OCI-LY1 (cell line): ENCODE results near the gene TAB3.

Source experiments
- H2AFZ ChIP-seq: fragments of 200-600 bp; sonication (generic), shearing (Covaris generic); 2 replicates; pipeline ENCODE4 v1.6.0; 2014; ENCODE audit warnings: antibody characterized with exemption, mild to moderate bottlenecking, low read length
- H3F3A ChIP-seq: fragments of 200-600 bp; sonication (generic), shearing (Covaris generic); 2 replicates; pipeline ENCODE4 v1.6.0; 2014; ENCODE audit warnings: mild to moderate bottlenecking, antibody characterized with exemption, low read length, moderate library complexity; ENCODE audit not compliant: insufficient read depth
- H3K27ac ChIP-seq: fragments of 200-600 bp; sonication (generic); 2 replicates; pipeline ENCODE4 v1.5.1; 2014; ENCODE audit warnings: low read length, mixed run types, mild to moderate bottlenecking, low read depth; ENCODE audit not compliant: poor library complexity, severe bottlenecking
- H3K27me3 ChIP-seq: fragments of 200-600 bp; sonication (generic); 2 replicates; pipeline ENCODE4 v1.6.0; 2014; ENCODE audit warnings: antibody characterized with exemption, mild to moderate bottlenecking, low read length, moderate library complexity; ENCODE audit not compliant: insufficient read depth
- H3K36me3 ChIP-seq: fragments of 200-600 bp; sonication (generic); 2 replicates; pipeline ENCODE4 v1.6.1; 2014; ENCODE audit warnings: mild to moderate bottlenecking, antibody characterized with exemption, low read length, moderate library complexity, mixed read lengths; ENCODE audit not compliant: insufficient read depth
- H3K4me1 ChIP-seq: fragments of 200-600 bp; sonication (generic); 2 replicates; pipeline ENCODE4 v1.5.1; 2014; ENCODE audit warnings: mild to moderate bottlenecking, low read length, moderate library complexity; ENCODE audit not compliant: insufficient read depth, severe bottlenecking
- H3K4me2 ChIP-seq: fragments of 200-600 bp; sonication (generic), shearing (Covaris generic); 2 replicates; pipeline ENCODE4 v1.6.1; 2014; ENCODE audit warnings: low read length
- H3K4me3 ChIP-seq: fragments of 200-600 bp; sonication (generic); 2 replicates; pipeline ENCODE4 v1.5.1; 2014; ENCODE audit warnings: low read length, low read depth, mild to moderate bottlenecking, mixed read lengths; ENCODE audit not compliant: poor library complexity, severe bottlenecking
- H3K79me2 ChIP-seq: fragments of 200-600 bp; shearing (Covaris generic); 2 replicates; pipeline ENCODE4 v1.6.1; 2016; ENCODE audit warnings: mixed run types, low read length, mixed read lengths; ENCODE audit not compliant: insufficient read depth
- H3K9ac ChIP-seq: fragments of 200-600 bp; sonication (generic), shearing (Covaris generic); 2 replicates; pipeline ENCODE4 v1.6.1; 2014; ENCODE audit warnings: mild to moderate bottlenecking, low read length, mixed read lengths
- H3K9me2 ChIP-seq: fragments of 200-600 bp; sonication (generic), shearing (Covaris generic); 2 replicates; pipeline ENCODE4 v1.6.1; 2014; ENCODE audit warnings: low read depth, mild to moderate bottlenecking, low read length, mixed read lengths
- H3K9me3 ChIP-seq: fragments of 200-600 bp; shearing (Covaris generic); 2 replicates; pipeline ENCODE4 v1.6.1; 2014; ENCODE audit warnings: low read length, mixed read lengths
- H4K20me1 ChIP-seq: fragments of 200-600 bp; sonication (generic), shearing (Covaris generic); 2 replicates; pipeline ENCODE4 v1.6.0; 2016; ENCODE audit warnings: mild to moderate bottlenecking, low read length; ENCODE audit not compliant: insufficient read depth
- CTCF ChIP-seq: fragments of 200-600 bp; sonication (generic), shearing (Covaris generic); IDR thresholded peaks from 2 replicates; pipeline ENCODE4 v1.5.1; 2017; ENCODE audit warnings: mild to moderate bottlenecking, antibody characterized with exemption, low read length, moderate library complexity, mixed read lengths
- EZH2 ChIP-seq: fragments of 200-600 bp; sonication (generic), shearing (Covaris generic); IDR thresholded peaks from 2 replicates; pipeline ENCODE4 v1.8.0; 2017; ENCODE audit warnings: borderline replicate concordance, mixed run types, mild to moderate bottlenecking, antibody characterized with exemption, low read length, moderate library complexity, mixed read lengths

The TAB3 gene

DNA sequence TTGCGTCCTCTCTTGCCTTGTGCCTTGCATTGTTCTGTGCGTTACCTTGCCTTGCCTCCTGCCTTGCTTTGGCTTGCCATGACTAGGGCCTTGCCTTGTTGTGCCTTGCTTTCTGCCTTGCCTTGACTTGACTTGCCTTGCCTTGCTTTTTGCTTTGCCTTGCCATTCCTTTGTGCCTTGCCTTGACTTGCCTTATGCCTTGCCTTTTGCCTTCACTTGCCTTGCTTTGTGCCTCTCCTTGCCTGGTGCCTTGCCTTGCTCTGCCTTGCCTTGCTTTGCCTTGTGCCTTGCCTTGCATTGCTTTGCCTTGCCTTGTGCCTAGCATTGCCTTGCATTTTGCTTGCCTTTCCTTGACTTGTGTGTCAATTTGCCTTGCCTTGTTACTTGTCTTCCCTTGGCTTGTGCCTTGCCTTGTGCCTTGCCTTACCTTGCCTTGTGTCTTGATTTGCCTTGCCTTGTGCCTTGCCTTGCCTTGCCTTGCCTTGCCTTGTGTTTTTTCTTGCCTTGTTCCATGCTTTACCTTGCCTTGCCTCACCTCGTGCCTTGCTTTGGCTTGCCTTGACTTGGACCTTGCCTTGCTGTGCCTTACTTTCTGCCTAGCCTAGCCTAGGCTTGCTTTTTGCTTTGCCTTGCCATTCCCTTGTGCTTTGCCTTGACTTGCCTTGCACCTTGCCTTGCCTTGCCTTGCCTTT, 95.8 kb downstream of the TAB3 start:
- H4K20me1 ChIP-seq: no peaks in the 10 kb centered on the region
- H3K9me2 ChIP-seq: no peaks in the 10 kb centered on the region

GRCh38 chrX:30791296-30792278, 97.5 kb downstream of the TAB3 start:
- no peak overlapping the region for H3K4me3 ChIP-seq
- H3K36me3 ChIP-seq: no peaks in the 10 kb centered on the region
- H3K79me2 ChIP-seq: no peaks in the 10 kb centered on the region
- H3K4me2 ChIP-seq: no peak overlapping the region
- no peaks in the 10 kb centered on the region for H3K4me1 ChIP-seq
- H2AFZ ChIP-seq: no peak overlapping the region
- no peaks in the 10 kb centered on the region for H4K20me1 ChIP-seq
- no peak for TF ChIP-seq CTCF
- TF ChIP-seq EZH2: no peak
- H3K9ac ChIP-seq: no peak overlapping the region
- no peaks in the 10 kb centered on the region for H3F3A ChIP-seq
- no peaks in the 10 kb centered on the region for H3K9me3 ChIP-seq
- no peak overlapping the region for H3K27ac ChIP-seq
- H3K27me3 ChIP-seq: no peaks in the 10 kb centered on the region
- no peaks in the 10 kb centered on the region for H3K9me2 ChIP-seq

More for the DNA sequence above, 95.8 kb downstream of the TAB3 start:
- Histone ChIP-seq H3K27me3 (no peaks in the 10 kb centered on the region), H3F3A (no peaks in the 10 kb centered on the region), H3K9ac (no peak overlapping the region), H3K36me3 (no peaks in the 10 kb centered on the region), H3K9me3 (no peaks in the 10 kb centered on the region), H3K27ac (no peak overlapping the region), H3K4me1 (no peaks in the 10 kb centered on the region), H2AFZ (no peak overlapping the region), H3K4me2 (no peak overlapping the region), H3K79me2 (no peaks in the 10 kb centered on the region), H3K4me3 (no peak overlapping the region)
- TF ChIP-seq EZH2 (no peak), CTCF (no peak)

- Histone ChIP-seq H3K4me1 (no peaks in the 10 kb centered on the region), H3K9me2 (no peaks in the 10 kb centered on the region), H3K79me2 (no peaks in the 10 kb centered on the region), H3F3A (no peaks in the 10 kb centered on the region), H3K9me3 (no peaks in the 10 kb centered on the region), H3K4me2 (no peak overlapping the region), H3K9ac (no peak overlapping the region), H3K27me3 (no peaks in the 10 kb centered on the region), H4K20me1 (no peaks in the 10 kb centered on the region), H3K4me3 (no peak overlapping the region), H3K27ac (no peak overlapping the region), H2AFZ (no peak overlapping the region), H3K36me3 (no peaks in the 10 kb centered on the region)
- TF ChIP-seq EZH2: no peak
- no peak for TF ChIP-seq CTCF
Measured at GRCh38 chrX:30787012-30787411, 102.0 kb downstream of the TAB3 start.
